OCI-LY7 (cell line): ENCODE data around the gene MEMO1. TPM values are rescaled to one million over a fixed set of nuclear protein-coding genes. Genes with fewer than 3 reads are reported as not detected.
"Not testable (repeated sequence)": the region's sequence is repeated elsewhere in the genome, so short reads cannot be mapped to it uniquely, and the experiment has no call there.

ENCODE experiments used
- BruUV-seq: library from RNA; stranded (reverse); fragments of 400-500 nt; replicated peaks from 2 replicates; lab custom pipeline; 2021; lab: Mats Ljungman, UMichigan
- CTCF ChIA-PET: fragments of 300-600 bp; sonication (Branson Sonifier 250); formaldehyde crosslinking; loops from one replicate; lab custom pipeline; 2022; ENCODE audit warnings: antibody characterized with exemption; ENCODE audit not compliant: unreplicated experiment; lab: Charles Lee
- POLR2A ChIA-PET: fragments of 300-600 bp; sonication (Branson Sonifier 250); formaldehyde crosslinking; loops from one replicate; lab custom pipeline; 2022; ENCODE audit warnings: antibody characterized with exemption; lab: Charles Lee
- DNase-seq: peaks from one replicate; pipeline ENCODE4 v3.0.0-alpha.2; 2015; ENCODE audit warnings: low spot score
- H2AFZ ChIP-seq: fragments of 200-600 bp; sonication (generic), shearing (Covaris generic); 2 replicates; pipeline ENCODE4 v1.6.1; 2014; ENCODE audit warnings: mild to moderate bottlenecking, antibody characterized with exemption, low read length, moderate library complexity
- H3K27ac ChIP-seq: fragments of 200-600 bp; sonication (generic); 2 replicates; pipeline ENCODE4 v1.5.1; 2014; ENCODE audit warnings: mixed run types, low read depth, mild to moderate bottlenecking, moderate library complexity, low read length, inconsistent platforms; ENCODE audit not compliant: poor library complexity, severe bottlenecking
- H3K36me3 ChIP-seq: fragments of 200-600 bp; sonication (generic); 2 replicates; pipeline ENCODE4 v1.6.1; 2014; ENCODE audit warnings: mild to moderate bottlenecking, antibody characterized with exemption, low read length, moderate library complexity, mixed read lengths; ENCODE audit not compliant: insufficient read depth
- H3K4me1 ChIP-seq: fragments of 200-600 bp; sonication (generic); 2 replicates; pipeline ENCODE4 v1.5.1; 2014; ENCODE audit warnings: mild to moderate bottlenecking, low read length; ENCODE audit not compliant: insufficient read depth, poor library complexity, severe bottlenecking
- H3K4me2 ChIP-seq: fragments of 200-600 bp; sonication (generic); 2 replicates; pipeline ENCODE4 v1.6.1; 2014; ENCODE audit warnings: mild to moderate bottlenecking, low read length
- H3K4me3 ChIP-seq: fragments of 200-600 bp; sonication (generic); 2 replicates; pipeline ENCODE4 v1.5.1; 2014; ENCODE audit warnings: mild to moderate bottlenecking, low read depth, low read length; ENCODE audit not compliant: poor library complexity, severe bottlenecking
- H3K79me2 ChIP-seq: fragments of 200-600 bp; sonication (generic); 2 replicates; pipeline ENCODE4 v1.6.1; 2016; ENCODE audit warnings: low read depth, mild to moderate bottlenecking, low read length, moderate library complexity, mixed read lengths; ENCODE audit not compliant: insufficient read depth
- H3K9me2 ChIP-seq: fragments of 200-600 bp; sonication (generic); 2 replicates; pipeline ENCODE4 v1.6.1; 2016; ENCODE audit warnings: mild to moderate bottlenecking, low read length, mixed read lengths; ENCODE audit not compliant: insufficient read depth
- H3K9me3 ChIP-seq: fragments of 200-600 bp; sonication (generic); 2 replicates; pipeline ENCODE4 v1.6.1; 2014; ENCODE audit warnings: mild to moderate bottlenecking, mixed run types, low read length, mixed read lengths
- H4K20me1 ChIP-seq: fragments of 200-600 bp; sonication (generic); 2 replicates; pipeline ENCODE4 v1.6.1; 2014; ENCODE audit warnings: mild to moderate bottlenecking, antibody characterized with exemption, low read length, moderate library complexity, mixed read lengths; ENCODE audit not compliant: insufficient read depth
- CTCF ChIP-seq: fragments of 200-600 bp; sonication (generic); conservative IDR thresholded peaks from 2 replicates; pipeline ENCODE4 v1.5.1; 2014; ENCODE audit warnings: mild to moderate bottlenecking, antibody characterized with exemption, low read length, moderate library complexity, mixed read lengths
- EZH2phosphoT487 ChIP-seq: fragments of 200-600 bp; sonication (generic); IDR thresholded peaks from 2 replicates; pipeline ENCODE4 v1.6.1; 2018; ENCODE audit warnings: low read depth, borderline replicate concordance, mild to moderate bottlenecking, mixed run types, antibody characterized with exemption, low read length, moderate library complexity, mixed read lengths
- intact Hi-C: fragments of 100-400 bp; cut with micrococcal nuclease; formaldehyde crosslinking; loops from one replicate; pipeline ENCODE4 v1.10.0; 2022; ENCODE audit not compliant: unreplicated experiment
- total RNA-seq, 2 experiments: library from RNA; depleted of rRNA in 1 of 2; stranded (reverse); fragments of >200 nt in 1 of 2; shearing (Covaris generic) in 1 of 2; gene quantifications; 2 replicates each; pipeline ENCODE4 v1.2.3, GENCODE V29; 2014 to 2022

MEMO1 gene
- total RNA-seq, 2 experiments from 2014 or later, result 24.0 to 54.0 TPM

- no peaks in the 10 kb centered on the region for H3K9me3 ChIP-seq
- H3K9me2 ChIP-seq, result no peaks in the 10 kb centered on the region
- no peak overlapping the region for H3K4me2 ChIP-seq
- DNase-seq, result no peak
- BruUV-seq, result no TSS peak
- ChIA-PET CTCF (no interaction called here), POLR2A (no interaction called here)
- H3K36me3 ChIP-seq, result no peaks in the 10 kb centered on the region
- H3K27ac ChIP-seq, result no peak overlapping the region
- H2AFZ ChIP-seq, result no peak overlapping the region
- H3K79me2 ChIP-seq, result peaks cover 8% of the 10 kb centered on the region; the same call in 1 of the 2 replicates
- intact Hi-C loops, result no loop called here
- no peak overlapping the region for H3K4me3 ChIP-seq
- no peaks in the 10 kb centered on the region for H4K20me1 ChIP-seq
- H3K4me1 ChIP-seq, result peaks cover 8% of the 10 kb centered on the region
- TF ChIP-seq CTCF (no peak), EZH2phosphoT487 (no peak)
These were observed 32.8 kb upstream of the MEMO1 start for GRCh38 chr2:32043561-32043960.

- Histone ChIP-seq H3K79me2 (peaks cover 10% of the 10 kb centered on the region; the same call in 1 of the 2 replicates), H3K36me3 (peaks cover under 1% of the 10 kb centered on the region; the same call in 1 of the 2 replicates), H3K9me2 (no peaks in the 10 kb centered on the region), H4K20me1 (no peaks in the 10 kb centered on the region), H3K4me3 (peak within 1 kb of the TSS; percentile 75), H3K4me1 (peaks cover 11% of the 10 kb centered on the region), H3K27ac (peak within 1 kb of the TSS; percentile 52), H2AFZ (peak within 1 kb of the TSS; percentile 75), H3K9me3 (no peaks in the 10 kb centered on the region), H3K4me2 (peak within 1 kb of the TSS; percentile 89)
- ChIA-PET CTCF (interaction anchor here (0.6 to 1.1 kb wide), 5 partner anchors 19 to 784 kb away, joined by 3 read pairs; partner anchors contain the start of gene SPAST), POLR2A (interaction anchor here (0.5 to 5.2 kb wide), 27 partner anchors 9 to 877 kb away, joined by 3 to 52 read pairs (median 4); partner anchors contain the start of genes MEMO1, SLC30A6, SPAST and YIPF4)
- TF ChIP-seq CTCF, result peak; percentile 19; the same call in 1 of the 2 replicates
- no peak for TF ChIP-seq EZH2phosphoT487
- peak; percentile 95 for DNase-seq
- BruUV-seq, result no TSS peak
- intact Hi-C loops, result loop anchor here (1.0 to 2.0 kb wide), 2 partner anchors 24 to 29 kb away; partner anchors contain the start of genes MEMO1 and SPAST
These were observed 28.8 kb upstream of the MEMO1 start, which contains the start of gene DPY30 for GRCh38 chr2:32039447-32040219. Gene DPY30, minus strand, starts transcription at chr2:32039805. Its CDS starts 349 bp downstream, at chr2:32039456.

GRCh38 chr2:32034198-32034887 lies 23.5 kb upstream of the MEMO1 start:
- DNase-seq, result peak; percentile 40
- H3K4me3 ChIP-seq, H3K27ac ChIP-seq, intact Hi-C loops, BruUV-seq, H3K4me2 ChIP-seq, H2AFZ ChIP-seq, H3K9me2 ChIP-seq, H3K9me3 ChIP-seq, H4K20me1 ChIP-seq, H3K79me2 ChIP-seq, CTCF ChIA-PET: not testable (repeated sequence)
- Histone ChIP-seq H3K4me1 (peaks cover 11% of the 10 kb centered on the region), H3K36me3 (peaks cover 17% of the 10 kb centered on the region)
- POLR2A ChIA-PET, result interaction anchor here (1.1 kb wide), 1 partner anchor 19 kb away, joined by 4 read pairs; no protein-coding TSS in a partner anchor

- BruUV-seq, intact Hi-C loops, DNase-seq, H2AFZ ChIP-seq, H3K4me2 ChIP-seq, H3K79me2 ChIP-seq, H3K4me1 ChIP-seq, H3K9me2 ChIP-seq, H4K20me1 ChIP-seq, H3K9me3 ChIP-seq, H3K27ac ChIP-seq, H3K4me3 ChIP-seq: not testable (repeated sequence)
- POLR2A ChIA-PET, result interaction anchor here (0.6 to 3.6 kb wide), 4 partner anchors 8 to 21 kb away, joined by 3 to 21 read pairs (median 4); partner anchors contain the start of gene DPY30
- H3K36me3 ChIP-seq, result peaks cover 44% of the 10 kb centered on the region
- CTCF ChIA-PET, result interaction anchor here (1.1 kb wide), 1 partner anchor 21 kb away, joined by 3 read pairs; the partner anchor contains the start of gene DPY30
These were observed 8.1 kb upstream of the MEMO1 start for GRCh38 chr2:32018789-32019482.
